ENCODE results near the gene EHD1. TPM values are rescaled to one million over a fixed set of nuclear protein-coding genes. Genes with fewer than 3 reads are reported as not detected.

EHD1 gene
- total RNA-seq, 1 donor from 2014 or later, result 357 TPM

DNA sequence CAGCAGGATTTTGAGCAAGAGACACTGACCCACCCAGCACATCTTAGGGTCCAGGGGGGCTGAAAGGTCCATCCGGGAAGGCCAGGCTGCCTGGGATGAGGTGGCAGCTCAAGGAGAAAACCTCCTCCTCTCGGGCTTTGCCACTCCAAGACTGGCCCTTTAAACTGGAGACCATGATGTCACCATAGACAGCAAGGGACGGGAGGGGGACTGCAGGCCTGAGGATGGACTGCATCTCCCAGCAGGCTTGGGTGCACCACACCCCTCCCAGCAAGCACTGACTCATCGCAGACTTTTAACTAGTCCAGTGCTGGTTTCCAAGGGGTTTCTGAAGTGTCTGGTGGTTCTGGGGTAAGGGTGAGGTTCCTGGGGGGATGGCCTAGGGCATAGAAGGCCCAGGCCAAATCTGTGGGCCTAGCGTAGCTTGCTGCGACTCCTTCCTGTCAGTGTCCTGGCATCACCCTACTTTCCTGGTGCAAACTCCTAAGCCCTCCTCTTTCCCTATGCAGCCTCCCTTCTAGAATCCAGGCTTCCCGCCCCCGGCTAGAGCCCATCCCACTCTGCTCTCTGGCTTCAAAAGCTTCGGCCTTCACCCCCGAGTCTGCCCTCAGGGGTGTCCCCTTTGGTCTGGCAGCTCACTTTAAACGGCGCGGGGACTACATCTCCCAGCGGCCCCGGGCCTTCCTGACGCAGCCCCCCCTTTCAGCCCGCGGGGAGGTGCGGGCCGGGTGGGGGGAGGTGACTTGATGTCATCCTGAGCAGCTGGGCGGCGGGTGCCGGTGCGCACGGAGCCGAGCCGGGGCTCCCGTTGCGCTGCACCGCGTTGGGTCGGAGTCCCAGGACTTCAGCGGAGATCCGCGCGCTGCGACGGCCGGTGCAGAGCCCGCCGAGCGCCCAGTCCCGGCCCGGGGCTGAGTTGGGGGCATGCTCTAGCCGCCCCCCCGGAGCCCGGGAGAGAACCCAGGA lies 45.8 kb upstream of the EHD1 start, which contains the start of gene PPP2R5B:
Gene PPP2R5B, plus strand, starts transcription at position 746 of the 966 bp plus-strand sequence. CDS start 1,046 bp downstream, outside the sequence.
- POLR2A ChIA-PET, result interaction anchor here (0.7 to 1.9 kb wide), 13 partner anchors 34 to 211 kb away, joined by 3 to 6 read pairs (median 4); partner anchors contain the start of genes ARL2, BATF2, CDC42BPG and SNX15
- Mint-ChIP-seq H3K36me3 (ENCODE audit: low read depth) (peaks cover 17% of the 10 kb centered on the region), H3K9me3 (no peaks in the 10 kb centered on the region), H3K27me3 (no peaks in the 10 kb centered on the region), H3K27ac (peak within 1 kb of the TSS; percentile 96), H3K4me3 (peak within 1 kb of the TSS; percentile 93), H3K4me1 (peaks cover 27% of the 10 kb centered on the region)
- TF ChIP-seq, protein P1, sequence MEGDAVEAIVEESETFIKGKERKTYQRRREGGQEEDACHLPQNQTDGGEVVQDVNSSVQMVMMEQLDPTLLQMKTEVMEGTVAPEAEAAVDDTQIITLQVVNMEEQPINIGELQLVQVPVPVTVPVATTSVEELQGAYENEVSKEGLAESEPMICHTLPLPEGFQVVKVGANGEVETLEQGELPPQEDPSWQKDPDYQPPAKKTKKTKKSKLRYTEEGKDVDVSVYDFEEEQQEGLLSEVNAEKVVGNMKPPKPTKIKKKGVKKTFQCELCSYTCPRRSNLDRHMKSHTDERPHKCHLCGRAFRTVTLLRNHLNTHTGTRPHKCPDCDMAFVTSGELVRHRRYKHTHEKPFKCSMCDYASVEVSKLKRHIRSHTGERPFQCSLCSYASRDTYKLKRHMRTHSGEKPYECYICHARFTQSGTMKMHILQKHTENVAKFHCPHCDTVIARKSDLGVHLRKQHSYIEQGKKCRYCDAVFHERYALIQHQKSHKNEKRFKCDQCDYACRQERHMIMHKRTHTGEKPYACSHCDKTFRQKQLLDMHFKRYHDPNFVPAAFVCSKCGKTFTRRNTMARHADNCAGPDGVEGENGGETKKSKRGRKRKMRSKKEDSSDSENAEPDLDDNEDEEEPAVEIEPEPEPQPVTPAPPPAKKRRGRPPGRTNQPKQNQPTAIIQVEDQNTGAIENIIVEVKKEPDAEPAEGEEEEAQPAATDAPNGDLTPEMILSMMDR (IDR thresholded peaks at IDR 0.05), result no peak
- intact Hi-C loops (cut with micrococcal nuclease), result loop anchor here (1.0 to 5.0 kb wide), 8 partner anchors 8 to 987 kb away; partner anchors contain the start of genes ARL2, FAU, MAJIN and MEN1
- DNase-seq, result peak; percentile 83
- CTCF ChIA-PET, result interaction anchor here (0.9 to 1.1 kb wide), 2 partner anchors 90 to 103 kb away, joined by 3 to 4 read pairs; partner anchors contain the start of genes ARL2 and SNX15
- peak; percentile 95 for ATAC-seq (ENCODE audit: low read depth)

DNA sequence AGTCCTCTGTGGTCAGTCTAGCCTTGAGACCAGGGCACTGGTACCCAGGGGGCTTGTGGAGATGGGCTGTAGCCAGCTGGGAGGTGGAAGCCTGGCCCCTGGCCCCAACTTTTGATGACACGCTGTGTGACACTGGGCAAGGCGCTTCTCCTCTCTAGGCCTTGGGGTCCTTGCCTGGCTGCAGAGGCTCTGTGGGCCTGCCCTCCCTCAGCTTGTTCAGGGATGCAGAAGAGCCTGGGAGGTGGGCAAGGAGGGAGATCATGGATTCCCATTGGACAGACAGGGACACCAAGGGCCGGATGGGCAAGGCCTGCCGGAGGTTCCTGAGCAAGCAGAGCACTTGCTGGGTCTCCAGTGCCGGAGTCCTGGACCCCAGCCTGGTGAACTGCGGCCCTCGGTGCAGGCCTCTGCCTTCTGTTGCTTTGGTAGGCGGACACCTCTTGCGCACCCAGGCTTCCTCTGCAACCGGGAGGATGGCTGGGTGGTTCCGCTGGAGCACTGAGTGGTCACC lies 44.8 kb upstream of the EHD1 start:
- Mint-ChIP-seq H3K27ac (no peak overlapping the region), H3K9me3 (no peaks in the 10 kb centered on the region), H3K36me3 (ENCODE audit: low read depth) (peaks cover 12% of the 10 kb centered on the region), H3K4me1 (peaks cover 28% of the 10 kb centered on the region), H3K4me3 (peak overlapping the region; percentile 93), H3K27me3 (no peaks in the 10 kb centered on the region)
- ATAC-seq (ENCODE audit: low read depth), result no peak
- no peak for DNase-seq
- CTCF ChIA-PET, result interaction anchor here (1.1 kb wide), 1 partner anchor 104 kb away, joined by 3 read pairs; the partner anchor contains the start of gene SNX15
- POLR2A ChIA-PET, result interaction anchor here (0.7 to 1.2 kb wide), 4 partner anchors 71 to 740 kb away, joined by 3 to 4 read pairs (median 4); partner anchors contain the start of genes BATF2 and RELA
- TF ChIP-seq, protein P1 (IDR thresholded peaks at IDR 0.05), result no peak
- intact Hi-C loops (cut with micrococcal nuclease), result loop anchor here (5.0 kb wide), 2 partner anchors 49 to 986 kb away; partner anchors contain the start of genes MAJIN and NAA40

DNA sequence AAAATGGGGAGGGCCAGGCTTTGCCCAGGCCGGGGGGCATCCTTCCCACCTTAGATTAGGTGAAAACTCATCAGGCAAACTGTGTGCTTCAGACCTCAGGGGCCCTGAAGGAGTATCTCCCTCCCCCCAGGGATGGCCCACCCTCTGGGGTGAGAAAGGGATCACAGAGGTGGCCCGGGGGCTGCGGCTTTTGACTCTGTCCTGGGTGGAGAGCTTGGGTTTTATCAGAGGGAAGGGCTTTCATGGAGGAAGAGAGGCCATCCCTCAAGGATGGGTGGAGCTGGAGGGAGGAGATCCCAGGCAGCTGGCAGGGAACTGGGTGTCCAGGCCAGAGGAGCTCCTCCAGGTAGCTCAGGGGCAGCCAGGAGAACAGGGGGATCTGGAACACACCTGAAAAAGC lies 43.0 kb upstream of the EHD1 start:
- CTCF ChIA-PET, result no interaction called here
- no peak for DNase-seq
- no peaks in the 10 kb centered on the region for H3K9me3 Mint-ChIP-seq
- no peak overlapping the region for H3K27ac Mint-ChIP-seq
- ATAC-seq (ENCODE audit: low read depth), result no peak
- H3K36me3 Mint-ChIP-seq (ENCODE audit: low read depth), result no peaks in the 10 kb centered on the region
- no peak overlapping the region for H3K4me3 Mint-ChIP-seq
- peaks cover 44% of the 10 kb centered on the region for H3K4me1 Mint-ChIP-seq
- intact Hi-C loops (cut with micrococcal nuclease), result loop anchor here (5.0 kb wide), 2 partner anchors 51 to 984 kb away; partner anchors contain the start of genes MAJIN and NAA40
- POLR2A ChIA-PET, result no interaction called here
- TF ChIP-seq, protein P1 (IDR thresholded peaks at IDR 0.05), result no peak
- H3K27me3 Mint-ChIP-seq, result no peaks in the 10 kb centered on the region

DNA sequence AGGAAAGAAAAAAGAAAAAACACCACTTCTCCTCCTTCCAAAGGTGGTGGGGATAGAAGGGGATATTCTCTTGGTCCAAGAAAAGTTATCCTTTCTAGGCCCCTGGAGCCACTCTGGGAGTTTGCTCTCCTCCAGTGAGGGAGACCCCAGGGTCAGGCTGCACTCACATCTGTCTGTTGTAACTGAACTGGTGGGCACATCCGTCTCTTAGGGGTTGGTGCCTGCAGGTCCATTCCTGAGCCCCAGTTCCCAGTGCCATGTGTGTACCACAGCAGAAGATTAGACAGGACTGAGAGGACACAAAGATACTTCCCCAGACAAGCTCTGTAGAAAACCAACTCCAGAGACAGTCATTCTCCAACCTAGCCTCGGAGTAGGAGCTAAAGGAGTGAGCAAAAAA lies 41.7 kb upstream of the EHD1 start:
- no peaks in the 10 kb centered on the region for H3K36me3 Mint-ChIP-seq (ENCODE audit: low read depth)
- no peaks in the 10 kb centered on the region for H3K9me3 Mint-ChIP-seq
- TF ChIP-seq, protein P1 (IDR thresholded peaks at IDR 0.05), result no peak
- no peaks in the 10 kb centered on the region for H3K27me3 Mint-ChIP-seq
- ChIA-PET CTCF (no interaction called here), POLR2A (interaction anchor here (0.6 to 0.7 kb wide), 2 partner anchors 77 to 227 kb away, joined by 3 to 5 read pairs; partner anchors contain the start of gene BATF2)
- H3K4me1 Mint-ChIP-seq, result peaks cover 49% of the 10 kb centered on the region
- no peak for DNase-seq
- no peak overlapping the region for H3K4me3 Mint-ChIP-seq
- ATAC-seq (ENCODE audit: low read depth), result no peak
- no peak overlapping the region for H3K27ac Mint-ChIP-seq
- intact Hi-C loops (cut with micrococcal nuclease), result loop anchor here (5.0 kb wide), 2 partner anchors 52 to 983 kb away; partner anchors contain the start of genes MAJIN and NAA40
